NT2/D1 (cell line): ENCODE measurements around the gene RHOA.

Experiments
- SUZ12 ChIP-seq: IDR thresholded peaks from 2 replicates; pipeline ENCODE4 v1.6.1; 2011; ENCODE audit not compliant: insufficient read length, insufficient read depth; ENCODE audit errors: extremely low read depth
- ZNF274 ChIP-seq: IDR thresholded peaks from 2 replicates; pipeline ENCODE4 v1.6.1; 2011; ENCODE audit warnings: mild to moderate bottlenecking, low read depth, low read length

GRCh38 chr3:49311283-49311682, 100.5 kb downstream of the RHOA start:
- TF ChIP-seq ZNF274: no peak
- TF ChIP-seq SUZ12: no peak
